ENCODE measurements around the gene AFAP1L1. TPM values are rescaled to one million over a fixed set of nuclear protein-coding genes. Genes with fewer than 3 reads are reported as not detected.
A peak's percentile ranks its signal among the peaks of the same experiment; 100 is the strongest.

AFAP1L1 gene
- total RNA-seq, 1 donor from 2014 or later, result 8.4 TPM

DNA sequence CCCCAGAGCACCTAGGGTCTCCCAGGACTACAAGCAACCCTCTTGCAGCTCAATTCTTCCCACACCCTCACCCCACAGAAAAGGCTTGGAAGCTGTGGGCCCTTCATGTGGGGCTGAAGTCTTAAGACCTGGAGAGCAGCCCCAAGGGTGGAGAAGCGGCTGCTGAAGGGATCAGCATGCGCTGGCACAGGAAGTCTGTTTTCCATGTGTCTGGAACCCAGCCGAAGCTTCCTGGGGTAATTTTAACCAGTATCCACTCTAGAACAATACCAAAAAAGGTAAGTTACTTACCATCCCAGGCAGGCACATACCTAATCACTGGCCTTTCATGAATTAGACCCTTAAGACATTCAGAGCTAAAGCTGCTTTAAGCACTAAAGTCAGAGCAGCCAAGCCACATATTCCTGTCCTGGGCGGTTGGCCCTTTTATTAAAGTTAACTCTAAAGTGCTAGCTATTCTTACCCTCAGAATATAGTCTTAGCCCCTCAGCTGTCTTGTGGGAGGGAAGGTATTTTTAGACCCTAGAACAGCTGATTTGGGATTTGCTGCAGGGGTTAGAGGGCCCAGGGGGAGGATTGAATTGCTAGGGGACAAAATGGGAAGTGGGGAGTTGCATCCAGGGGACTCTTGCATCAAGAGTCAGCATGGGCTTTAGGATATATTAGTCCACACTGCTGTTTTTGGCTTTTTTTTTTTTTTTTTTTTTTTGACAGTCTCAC lies 100.6 kb downstream of the AFAP1L1 start:
- no peak for DNase-seq (ENCODE audit: low spot score)

DNA sequence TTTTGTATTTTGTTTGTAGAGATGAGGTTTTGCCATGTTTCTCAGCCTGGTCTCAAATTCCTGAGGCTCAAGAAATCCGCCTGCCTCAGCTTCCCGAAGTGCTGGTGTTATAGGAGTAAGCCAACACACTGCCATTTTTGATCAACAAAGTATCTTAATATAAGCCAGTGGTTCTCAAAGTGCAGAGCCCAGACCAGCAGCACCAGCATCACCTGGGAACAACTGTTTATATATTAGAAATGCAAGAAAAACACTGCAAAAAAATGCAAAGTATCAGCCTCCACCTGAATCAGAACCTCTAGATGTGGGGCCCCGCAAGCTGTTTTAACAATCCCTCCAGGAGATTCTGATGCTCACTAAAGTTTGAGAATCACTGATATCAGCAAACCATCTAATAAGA lies 101.3 kb downstream of the AFAP1L1 start:
- DNase-seq (ENCODE audit: low spot score), result no peak

GRCh38 chr5:149374303-149374702 lies 102.6 kb downstream of the AFAP1L1 start:
- DNase-seq (ENCODE audit: low spot score), result no peak

GRCh38 chr5:149374801-149375200 lies 103.1 kb downstream of the AFAP1L1 start:
- no peak for DNase-seq (ENCODE audit: low spot score)

DNA sequence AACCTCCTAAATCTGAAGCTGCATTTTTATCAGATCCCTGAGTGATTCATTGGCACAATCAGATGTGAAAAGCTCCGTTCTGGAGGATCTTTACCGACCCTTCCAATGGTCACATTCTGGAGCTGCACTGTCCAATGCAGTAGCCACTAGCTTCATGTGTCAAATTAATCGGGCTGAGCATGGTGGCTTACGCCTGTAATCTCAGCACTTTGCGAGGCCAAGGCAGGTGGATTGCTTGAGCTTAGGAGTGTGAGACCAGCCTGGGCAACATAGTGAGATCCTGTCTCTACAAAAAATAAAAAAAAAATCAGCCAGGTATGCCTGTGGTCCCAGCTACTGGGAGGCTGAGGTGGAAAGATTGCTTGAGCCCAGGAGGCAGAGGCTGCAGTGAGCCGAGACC lies 103.8 kb downstream of the AFAP1L1 start:
- DNase-seq (ENCODE audit: low spot score), result no peak

DNA sequence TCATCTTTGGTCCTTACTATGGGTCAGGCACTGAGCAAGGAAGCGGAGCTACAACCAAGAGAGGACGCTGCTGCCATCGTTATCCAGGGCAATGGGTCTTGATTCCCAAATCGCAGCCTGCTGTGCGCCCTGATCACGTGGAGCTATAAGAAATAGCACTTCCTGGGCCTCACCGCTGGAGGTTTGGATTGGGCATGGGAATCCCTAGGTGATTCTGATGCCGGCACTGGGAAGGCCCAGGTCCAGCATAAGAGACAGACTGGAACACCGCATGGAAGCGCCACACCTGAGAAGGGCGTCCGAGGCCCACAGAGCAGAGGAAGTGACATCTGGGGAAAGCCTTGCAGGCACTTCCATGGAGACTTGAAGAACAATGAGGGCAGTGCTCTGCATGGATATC lies 104.4 kb downstream of the AFAP1L1 start:
- DNase-seq (ENCODE audit: low spot score), result no peak

- no peak for DNase-seq (ENCODE audit: low spot score)
Observed at GRCh38 chr5:149376711-149377447, 105.2 kb downstream of the AFAP1L1 start.

DNA sequence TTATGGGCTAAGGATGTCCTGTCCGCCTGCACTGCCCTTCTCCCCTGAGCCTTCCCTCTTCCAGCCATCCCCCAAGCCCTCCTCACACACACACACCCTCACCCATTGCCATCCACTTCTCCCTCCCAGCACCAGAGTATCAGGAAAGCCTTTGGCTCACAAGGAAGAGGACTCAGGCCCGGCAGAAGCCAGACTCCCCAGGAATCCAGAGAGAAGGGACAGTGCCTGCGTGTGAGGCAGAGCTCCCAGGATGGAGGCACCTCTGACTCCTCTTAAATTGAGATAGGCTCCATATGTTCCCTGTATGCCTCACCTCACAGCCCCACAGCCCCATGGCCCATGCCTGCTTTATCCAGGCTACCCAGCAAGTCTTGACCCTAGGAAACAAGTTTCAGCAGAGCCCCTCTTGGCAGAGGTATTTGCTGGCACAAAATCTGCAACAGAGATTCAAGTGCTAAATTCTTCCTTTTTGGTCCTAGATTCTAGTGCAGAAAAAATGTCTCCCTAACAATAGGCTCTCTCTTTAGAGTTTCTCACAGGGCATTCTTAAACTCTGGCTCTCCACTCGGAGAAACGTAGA lies 106.7 kb downstream of the AFAP1L1 start:
- DNase-seq (ENCODE audit: low spot score), result no peak

DNA sequence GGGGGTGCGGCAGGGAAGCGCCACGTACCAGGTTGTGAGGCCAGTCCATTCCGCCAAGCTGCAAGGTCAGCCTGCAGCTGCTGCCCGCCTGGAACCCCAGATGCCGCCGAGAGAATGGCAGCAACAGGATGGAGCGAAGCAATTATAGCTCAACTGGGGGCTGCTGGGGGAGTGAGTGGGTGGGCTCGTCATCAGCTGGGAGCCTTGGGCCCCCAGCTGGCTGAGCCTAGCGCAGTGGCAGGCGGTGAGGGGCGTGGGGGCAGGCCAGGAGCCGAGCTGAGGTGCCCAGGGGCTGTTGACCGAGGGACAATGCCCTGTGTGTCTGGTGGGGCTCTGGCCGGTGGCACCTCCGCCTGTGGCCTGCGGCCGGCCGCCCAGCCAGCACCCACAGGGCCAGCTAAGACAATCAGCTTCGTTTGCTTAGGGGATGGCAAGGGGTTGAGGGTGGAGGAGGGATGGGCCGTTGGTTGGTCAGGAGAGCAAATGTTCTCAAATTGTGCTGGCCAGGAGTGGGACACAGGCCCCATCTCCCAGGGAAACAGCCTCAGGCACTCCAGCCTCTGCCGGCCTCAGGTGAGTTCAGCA lies 107.6 kb downstream of the AFAP1L1 start, which contains the start of gene IL17B:
Gene IL17B, minus strand, starts transcription at position 116 of the 585 bp plus-strand sequence. Its CDS starts 67 bp downstream, at position 49.
- DNase-seq (ENCODE audit: low spot score), result no peak

GRCh38 chr5:149379818-149380374 lies 108.2 kb downstream of the AFAP1L1 start:
- DNase-seq (ENCODE audit: low spot score), result no peak

GRCh38 chr5:149380466-149381121 lies 108.9 kb downstream of the AFAP1L1 start:
- peak; percentile 83 for DNase-seq (ENCODE audit: low spot score)

GRCh38 chr5:149381261-149381985 lies 109.8 kb downstream of the AFAP1L1 start:
- no peak for DNase-seq (ENCODE audit: low spot score)

DNA sequence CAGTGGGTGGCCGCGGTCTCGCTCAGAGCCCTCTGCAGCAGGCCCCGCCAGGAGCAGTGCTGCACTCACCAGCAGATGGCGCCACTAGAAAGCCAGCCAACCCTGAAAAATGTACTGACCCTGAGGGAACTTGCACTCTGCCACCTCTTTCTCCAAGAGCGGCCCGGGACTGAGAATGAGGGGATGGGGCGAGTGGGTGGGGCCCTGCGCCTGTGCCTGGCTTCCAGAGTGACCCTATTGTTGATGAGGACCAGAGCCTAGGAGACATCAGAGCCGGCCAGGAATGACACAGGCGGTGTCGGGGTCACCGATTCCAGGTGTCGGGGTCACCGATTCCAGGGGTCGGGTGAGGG lies 110.3 kb downstream of the AFAP1L1 start:
- DNase-seq (ENCODE audit: low spot score), result peak; percentile 89

GRCh38 chr5:149382517-149383220 lies 111.0 kb downstream of the AFAP1L1 start:
- DNase-seq (ENCODE audit: low spot score), result no peak

DNA sequence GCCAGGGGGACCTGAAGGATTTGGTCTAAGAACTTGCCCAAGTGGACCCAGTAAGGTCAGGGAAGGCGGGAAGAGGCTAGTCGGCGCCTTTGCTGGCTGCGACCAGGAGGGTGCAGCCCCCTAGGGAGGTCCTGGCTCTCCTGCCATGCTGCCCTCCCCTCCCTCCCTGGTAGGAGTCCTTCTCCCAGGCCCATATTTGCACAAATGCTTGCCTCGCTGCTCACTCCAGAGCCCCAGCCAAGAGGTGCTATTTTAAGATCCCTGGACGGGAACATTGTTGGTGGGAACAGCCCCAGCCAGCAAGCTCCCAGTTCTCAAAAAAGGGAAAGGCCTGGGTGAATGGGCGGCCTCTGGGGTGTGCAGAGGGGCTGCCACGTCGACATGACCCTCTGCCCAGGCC lies 111.7 kb downstream of the AFAP1L1 start:
- peak; percentile 80 for DNase-seq (ENCODE audit: low spot score)

GRCh38 chr5:149386166-149386565 lies 114.5 kb downstream of the AFAP1L1 start:
- no peak for DNase-seq (ENCODE audit: low spot score)

DNA sequence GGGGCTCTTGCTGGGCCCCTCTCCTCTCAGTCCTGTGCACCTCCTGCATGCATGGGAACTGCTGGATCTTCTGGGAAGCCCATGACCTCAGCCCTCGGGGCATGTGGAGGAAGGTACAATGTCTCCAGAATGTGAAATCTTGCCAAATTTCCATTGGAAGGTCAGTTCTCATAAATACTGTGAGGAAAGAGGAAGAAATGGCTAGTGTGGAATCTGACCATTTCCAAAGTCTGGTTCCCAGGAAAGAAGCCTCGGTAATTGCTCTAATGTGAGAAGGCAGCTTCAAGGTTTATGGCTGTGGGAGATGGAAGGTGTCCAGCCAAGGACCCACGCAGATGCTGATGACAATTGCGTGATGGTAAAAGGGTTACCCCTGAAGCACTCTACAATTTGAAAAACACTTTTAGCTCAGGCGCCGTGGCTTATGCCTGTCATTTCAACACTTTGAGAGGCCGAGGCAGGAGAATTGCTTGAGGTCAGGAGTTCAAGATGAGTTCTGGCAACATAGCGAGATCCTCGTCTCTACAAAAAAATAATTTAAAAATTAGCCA lies 115.5 kb downstream of the AFAP1L1 start:
- DNase-seq (ENCODE audit: low spot score), result no peak

DNA sequence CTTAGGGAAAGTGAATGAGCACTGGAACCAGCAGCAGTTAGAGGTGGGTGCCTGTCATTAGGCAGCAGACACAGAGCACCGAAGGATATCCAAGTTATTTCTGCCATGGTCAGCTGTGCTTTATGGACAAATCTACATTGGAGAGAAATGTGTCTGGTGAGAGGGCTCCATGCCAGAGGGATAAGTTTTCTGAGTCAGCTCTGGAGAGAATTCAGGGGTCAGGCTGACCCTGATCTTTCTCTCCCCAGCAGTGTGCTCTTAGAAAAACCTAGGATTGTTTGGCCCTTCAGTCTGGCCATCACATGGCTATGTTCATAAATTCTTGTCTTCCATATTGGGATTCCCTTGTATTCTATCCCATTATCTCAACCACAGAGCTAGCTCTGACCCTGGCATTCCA lies 116.3 kb downstream of the AFAP1L1 start:
- no peak for DNase-seq (ENCODE audit: low spot score)

DNA sequence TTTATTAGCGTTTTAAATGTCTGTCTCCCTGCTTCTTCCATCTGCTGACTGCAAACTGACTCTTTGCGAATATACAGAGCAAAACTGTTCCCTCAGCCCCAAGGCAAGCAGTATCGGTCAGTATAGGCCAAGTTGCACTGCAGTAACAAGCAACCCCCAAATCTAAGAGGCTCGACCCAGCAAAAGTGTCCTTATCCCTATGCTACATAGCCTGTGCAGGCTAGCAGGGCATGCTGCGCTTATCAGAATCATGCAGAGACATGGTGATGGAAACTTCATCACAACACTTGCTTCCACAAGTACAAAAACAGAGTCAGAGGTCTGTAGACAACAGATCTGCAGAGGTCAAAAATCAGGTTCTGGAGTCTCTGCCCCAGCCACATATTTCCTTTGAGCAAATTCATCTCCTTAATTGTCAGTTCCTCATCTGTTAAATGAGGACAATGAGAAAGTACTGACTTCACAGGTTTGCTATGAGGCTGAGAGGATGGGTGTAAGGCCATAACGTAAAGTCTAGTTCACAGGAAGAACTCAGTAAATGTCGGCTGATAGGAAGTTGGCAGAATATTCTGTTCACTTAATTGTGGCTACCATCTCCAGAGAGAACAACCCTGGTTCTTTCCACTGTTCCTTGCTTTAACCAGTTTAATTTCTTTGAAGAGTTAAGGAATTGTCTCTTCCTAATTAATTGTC lies 117.0 kb downstream of the AFAP1L1 start:
- no peak for DNase-seq (ENCODE audit: low spot score)

Measured in ureter (tissue), 1 donor.